Measurements from ENCODE around the gene PBX1.

DNA sequence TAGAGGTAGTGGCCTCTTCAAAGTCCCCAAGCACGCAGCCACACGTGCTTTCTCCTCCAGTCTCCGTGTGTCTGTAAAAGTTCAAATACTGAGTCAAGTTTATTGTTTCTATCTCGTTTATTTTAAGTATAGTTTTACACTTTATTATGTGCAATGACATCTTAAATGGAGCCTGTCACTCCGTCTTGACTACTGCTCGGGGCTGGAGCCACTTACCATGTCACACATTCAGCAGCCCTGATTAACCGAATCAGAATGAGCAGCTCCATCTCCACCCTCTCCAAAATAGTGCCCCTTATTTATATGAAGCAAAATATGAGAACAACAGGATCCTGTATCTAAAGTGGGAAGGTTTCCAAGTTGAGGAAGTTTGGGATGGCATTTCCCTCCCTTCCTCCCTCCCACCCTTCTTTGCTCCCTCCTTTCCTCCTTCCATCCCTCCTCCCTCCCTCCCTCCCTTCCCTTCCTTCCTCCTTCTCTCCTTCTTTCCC is 201.0 kb downstream of the PBX1 start:
- TF ChIP-seq CHD1 (IDR thresholded peaks at IDR 0.05; ENCODE audit: low read depth, low read length): no peak
- no peak for TF ChIP-seq POLR2A (IDR thresholded peaks at IDR 0.05; ENCODE audit: low read depth, low read length)
- TF ChIP-seq, protein P1, sequence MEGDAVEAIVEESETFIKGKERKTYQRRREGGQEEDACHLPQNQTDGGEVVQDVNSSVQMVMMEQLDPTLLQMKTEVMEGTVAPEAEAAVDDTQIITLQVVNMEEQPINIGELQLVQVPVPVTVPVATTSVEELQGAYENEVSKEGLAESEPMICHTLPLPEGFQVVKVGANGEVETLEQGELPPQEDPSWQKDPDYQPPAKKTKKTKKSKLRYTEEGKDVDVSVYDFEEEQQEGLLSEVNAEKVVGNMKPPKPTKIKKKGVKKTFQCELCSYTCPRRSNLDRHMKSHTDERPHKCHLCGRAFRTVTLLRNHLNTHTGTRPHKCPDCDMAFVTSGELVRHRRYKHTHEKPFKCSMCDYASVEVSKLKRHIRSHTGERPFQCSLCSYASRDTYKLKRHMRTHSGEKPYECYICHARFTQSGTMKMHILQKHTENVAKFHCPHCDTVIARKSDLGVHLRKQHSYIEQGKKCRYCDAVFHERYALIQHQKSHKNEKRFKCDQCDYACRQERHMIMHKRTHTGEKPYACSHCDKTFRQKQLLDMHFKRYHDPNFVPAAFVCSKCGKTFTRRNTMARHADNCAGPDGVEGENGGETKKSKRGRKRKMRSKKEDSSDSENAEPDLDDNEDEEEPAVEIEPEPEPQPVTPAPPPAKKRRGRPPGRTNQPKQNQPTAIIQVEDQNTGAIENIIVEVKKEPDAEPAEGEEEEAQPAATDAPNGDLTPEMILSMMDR (conservative IDR thresholded peaks at IDR 0.05; ENCODE audit: low read depth, low read length): no peak
- TF ChIP-seq CEBPB (IDR thresholded peaks at IDR 0.05; ENCODE audit: low read depth, low read length): no peak
- no peak for TF ChIP-seq RAD21 (IDR thresholded peaks at IDR 0.05; ENCODE audit: low read length)
